Smooth muscle cell (in vitro differentiated cells): ENCODE results near the gene SNRPD2. TPM values are rescaled to one million over a fixed set of nuclear protein-coding genes. Genes with fewer than 3 reads are reported as not detected.

ENCODE experiments used
- DNase-seq: peaks from one replicate; lab custom pipeline; 2025; ENCODE audit not compliant: unreplicated experiment; lab: John Stamatoyannopoulos, UW
- H2AFZ ChIP-seq: fragments of 200-600 bp; sonication (generic); 2 replicates; pipeline ENCODE4 v1.6.0; 2016; ENCODE audit warnings: antibody characterized with exemption, low read depth, mild to moderate bottlenecking
- H3F3A ChIP-seq: fragments of 200-600 bp; sonication (generic); 2 replicates; pipeline ENCODE4 v1.6.0; 2017; ENCODE audit warnings: antibody characterized with exemption, low read depth
- H3K27ac ChIP-seq: fragments of 200-600 bp; sonication (generic); 2 replicates; pipeline ENCODE4 v1.5.1; 2016; ENCODE audit warnings: low read depth, mild to moderate bottlenecking
- H3K27me3 ChIP-seq: fragments of 200-600 bp; sonication (generic); 2 replicates; pipeline ENCODE4 v1.6.1; 2016; ENCODE audit warnings: low read depth, mild to moderate bottlenecking
- H3K36me3 ChIP-seq: fragments of 200-600 bp; sonication (generic); 2 replicates; pipeline ENCODE4 v1.5.1; 2016; ENCODE audit warnings: low read depth
- H3K4me1 ChIP-seq: fragments of 200-600 bp; sonication (generic); 2 replicates; pipeline ENCODE4 v1.5.1; 2016; ENCODE audit warnings: low read depth
- H3K4me2 ChIP-seq: fragments of 200-600 bp; sonication (generic); 2 replicates; pipeline ENCODE4 v1.6.0; 2016; ENCODE audit warnings: mild to moderate bottlenecking
- H3K4me3 ChIP-seq: fragments of 200-600 bp; sonication (generic); 2 replicates; pipeline ENCODE4 v1.5.1; 2016; ENCODE audit warnings: mild to moderate bottlenecking
- H3K79me2 ChIP-seq: fragments of 200-600 bp; sonication (generic); 2 replicates; pipeline ENCODE4 v1.6.0; 2016; ENCODE audit warnings: low read depth, mild to moderate bottlenecking
- H3K9ac ChIP-seq: fragments of 200-600 bp; sonication (generic); 2 replicates; pipeline ENCODE4 v1.6.0; 2016; ENCODE audit warnings: low read depth
- H3K9me3 ChIP-seq: fragments of 200-600 bp; sonication (generic); replicated peaks from 2 replicates; pipeline ENCODE4 v1.5.1; 2016; ENCODE audit warnings: low read depth
- H4K20me1 ChIP-seq: fragments of 200-600 bp; sonication (generic); 2 replicates; pipeline ENCODE4 v1.6.0; 2016; ENCODE audit warnings: low read depth
- CTCF ChIP-seq: fragments of 200-600 bp; sonication (generic); IDR thresholded peaks from 2 replicates; pipeline ENCODE4 v1.5.1; 2017; ENCODE audit warnings: borderline replicate concordance, mild to moderate bottlenecking, antibody characterized with exemption; ENCODE audit not compliant: insufficient read depth, poor library complexity, severe bottlenecking
- WGBS: methylation state at CpG from one replicate; pipeline ENCODE4 v1.1.7; 2016; ENCODE audit warnings: low lambda C conversion rate; 5-methylcytosine and 5-hydroxymethylcytosine counted together
- polyA plus RNA-seq: library from polyadenylated mRNA; unstranded; fragments of >200 nt; fragmentation: Nextera tagmentation; extraction: Ambion mirVana; gene quantifications from 2 replicates; pipeline ENCODE4 v1.2.1, GENCODE V29; 2016
- total RNA-seq: library from RNA; depleted of rRNA; stranded (reverse); fragments of >200 nt; gene quantifications from 2 replicates; pipeline ENCODE4 v1.2.3, GENCODE V29; 2014

SNRPD2 gene
- total and polyA plus RNA-seq, 2 experiments from 2014 or later: 234 to 690 TPM

GRCh38 chr19:45674946-45675345 lies 16.8 kb downstream of the SNRPD2 start:
- H2AFZ ChIP-seq: no peak overlapping the region

GRCh38 chr19:45670670-45671453 lies 20.9 kb downstream of the SNRPD2 start:
- Histone ChIP-seq H3K27ac (no peak overlapping the region), H3K4me2 (peak overlapping the region; percentile 14), H3K9ac (no peak overlapping the region), H3K27me3 (no peaks in the 10 kb centered on the region), H4K20me1 (no peaks in the 10 kb centered on the region), H3K4me1 (peaks cover 16% of the 10 kb centered on the region), H3K79me2 (no peaks in the 10 kb centered on the region), H3K9me3 (no peaks in the 10 kb centered on the region), H2AFZ (no peak overlapping the region), H3K36me3 (no peaks in the 10 kb centered on the region), H3K4me3 (no peak overlapping the region), H3F3A (no peaks in the 10 kb centered on the region)
- no peak for TF ChIP-seq CTCF
- DNase-seq: peak; percentile 22
- 27% methylated on average over 28 of the region's 42 CpGs for WGBS

More at GRCh38 chr19:45674946-45675345, 16.8 kb downstream of the SNRPD2 start:
- DNase-seq: no peak
- Histone ChIP-seq H3K27me3 (no peaks in the 10 kb centered on the region), H3K36me3 (no peaks in the 10 kb centered on the region), H3K9ac (no peak overlapping the region), H4K20me1 (no peaks in the 10 kb centered on the region), H3K4me1 (peaks cover 13% of the 10 kb centered on the region), H3K4me3 (no peak overlapping the region), H3K79me2 (no peaks in the 10 kb centered on the region), H3K27ac (no peak overlapping the region), H3F3A (no peaks in the 10 kb centered on the region), H3K4me2 (no peak overlapping the region), H3K9me3 (no peaks in the 10 kb centered on the region)
- TF ChIP-seq CTCF: no peak
- WGBS: 92% methylated on average over 7 of the region's 7 CpGs

- no peaks in the 10 kb centered on the region for H3K36me3 ChIP-seq
- H3K4me2 ChIP-seq: peak overlapping the region; percentile 99
- peak overlapping the region; percentile 84 for H3K4me3 ChIP-seq
- peak overlapping the region; percentile 60 for H3K27ac ChIP-seq
- DNase-seq: no peak
- H4K20me1 ChIP-seq: no peaks in the 10 kb centered on the region
- WGBS: 3% methylated on average over 19 of the region's 19 CpGs
- peak overlapping the region; percentile 85 for H3K9ac ChIP-seq
- no peaks in the 10 kb centered on the region for H3K27me3 ChIP-seq
- H3K4me1 ChIP-seq: peaks cover 16% of the 10 kb centered on the region
- H3K9me3 ChIP-seq: no peaks in the 10 kb centered on the region
- no peak for TF ChIP-seq CTCF
- no peaks in the 10 kb centered on the region for H3F3A ChIP-seq
- peak overlapping the region; percentile 93 for H2AFZ ChIP-seq
- H3K79me2 ChIP-seq: no peaks in the 10 kb centered on the region
Measured at GRCh38 chr19:45668342-45668871, 23.3 kb downstream of the SNRPD2 start.
